Activated CD4-positive, alpha-beta T cell treated with anti-CD3 and anti-CD28 coated beads, Interleukin-2, amount 50 U/mL, for 16 hours (primary cell): ENCODE data around the gene CD8B2.
A peak's percentile ranks its signal among the peaks of the same experiment; 100 is the strongest.
"Not testable (repeated sequence)": the region's sequence is repeated elsewhere in the genome, so short reads cannot be mapped to it uniquely, and the experiment has no call there.

Experiments used
- DNase-seq: peaks from one replicate; pipeline ENCODE4 v3.0.0-alpha.2; 2020

CD8B2 gene

GRCh38 chr2:106486551-106487385 lies at the start of gene CD8B2:
TSS of gene CD8B2 (plus strand) at chr2:106487364. CDS start at chr2:106487427, 63 bp downstream.
- not testable (repeated sequence) for DNase-seq

DNA sequence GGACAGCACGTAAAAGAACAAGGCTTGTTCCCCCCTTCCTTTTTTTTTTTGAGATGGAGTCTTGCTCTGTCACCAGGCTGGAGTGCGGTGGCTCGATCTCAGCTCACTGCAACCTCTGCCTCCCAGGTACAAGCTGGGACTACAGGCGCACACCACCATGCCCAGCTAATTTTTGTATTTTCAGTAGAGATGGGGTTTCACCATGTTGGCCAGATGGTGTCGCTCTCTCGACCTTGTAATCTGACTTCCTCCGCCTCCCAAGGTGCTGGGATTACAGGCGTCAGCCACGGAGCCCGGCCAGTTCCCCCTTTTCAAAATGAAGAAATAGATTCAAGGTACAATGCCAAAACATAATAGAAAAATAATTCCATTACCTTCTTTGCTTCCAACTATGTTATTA lies 25.3 kb upstream of the CD8B2 start:
- peak; percentile 8 for DNase-seq

- not testable (repeated sequence) for DNase-seq
Measured at GRCh38 chr2:106467516-106467915, 19.6 kb upstream of the CD8B2 start.

DNA sequence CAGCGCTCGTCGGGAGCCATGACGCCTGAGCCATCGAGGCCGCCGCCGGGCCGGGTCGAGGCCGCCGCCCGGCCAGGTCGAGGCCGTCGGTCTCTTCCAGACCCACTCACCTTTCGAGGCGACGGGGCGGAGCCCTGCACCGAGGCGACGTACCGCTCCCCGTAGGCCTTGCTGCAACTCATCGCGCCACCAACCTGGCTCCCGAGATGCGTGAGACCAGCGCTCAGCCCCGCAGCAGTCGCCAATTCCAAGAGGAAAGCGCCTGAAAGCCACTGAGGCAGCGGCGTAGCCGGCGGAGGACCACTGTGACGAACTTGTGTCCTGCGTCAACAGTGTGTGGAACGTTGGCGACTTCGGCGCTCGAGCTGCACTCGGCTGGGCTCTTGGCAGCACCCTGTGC lies 19.1 kb upstream of the CD8B2 start, which contains the start of gene RGPD3:
Gene RGPD3 (minus strand): TSS at position 307 of the 400 bp plus-strand sequence. CDS start 125 bp downstream, at position 182.
- not testable (repeated sequence) for DNase-seq

- DNase-seq = peak; percentile 45
Measured at GRCh38 chr2:106470658-106471057, 16.5 kb upstream of the CD8B2 start.

DNA sequence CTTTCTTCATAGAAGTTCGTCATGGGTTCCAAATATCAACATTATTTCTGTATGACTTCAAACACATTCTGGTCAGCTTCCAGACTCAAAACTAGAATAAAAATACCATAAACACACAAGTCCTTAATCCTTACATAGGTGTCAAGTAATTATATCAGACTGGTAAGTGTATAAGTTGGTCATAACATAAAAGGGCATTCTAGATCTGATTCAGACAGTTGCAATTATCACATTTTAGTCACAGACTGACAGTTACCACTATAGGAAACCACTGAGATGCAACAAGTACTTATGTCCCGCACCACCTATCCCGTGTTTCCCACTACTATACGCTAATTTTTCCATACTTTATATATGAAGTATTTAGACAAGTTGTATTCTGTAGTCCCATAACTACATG lies 9.5 kb upstream of the CD8B2 start:
- not testable (repeated sequence) for DNase-seq

DNA sequence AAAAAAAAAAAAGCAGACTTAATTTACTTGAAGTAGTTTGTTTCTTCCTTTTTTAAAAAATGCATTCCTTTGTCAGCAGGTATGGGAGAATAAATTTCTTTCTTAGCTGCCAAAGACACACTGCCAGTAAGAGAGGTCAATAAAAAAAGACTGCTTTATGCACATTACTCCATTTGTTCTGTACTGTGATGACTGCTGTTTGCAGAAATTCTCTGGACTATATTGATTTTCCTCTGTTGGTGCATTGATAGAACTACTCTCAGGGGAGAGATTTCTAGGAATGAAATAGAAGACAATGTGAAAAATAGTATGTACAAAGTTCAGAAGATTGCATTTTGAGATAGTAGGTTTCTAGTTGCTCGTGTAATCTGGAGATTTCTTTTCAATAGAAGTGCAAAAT lies 7.6 kb upstream of the CD8B2 start:
- not testable (repeated sequence) for DNase-seq

DNA sequence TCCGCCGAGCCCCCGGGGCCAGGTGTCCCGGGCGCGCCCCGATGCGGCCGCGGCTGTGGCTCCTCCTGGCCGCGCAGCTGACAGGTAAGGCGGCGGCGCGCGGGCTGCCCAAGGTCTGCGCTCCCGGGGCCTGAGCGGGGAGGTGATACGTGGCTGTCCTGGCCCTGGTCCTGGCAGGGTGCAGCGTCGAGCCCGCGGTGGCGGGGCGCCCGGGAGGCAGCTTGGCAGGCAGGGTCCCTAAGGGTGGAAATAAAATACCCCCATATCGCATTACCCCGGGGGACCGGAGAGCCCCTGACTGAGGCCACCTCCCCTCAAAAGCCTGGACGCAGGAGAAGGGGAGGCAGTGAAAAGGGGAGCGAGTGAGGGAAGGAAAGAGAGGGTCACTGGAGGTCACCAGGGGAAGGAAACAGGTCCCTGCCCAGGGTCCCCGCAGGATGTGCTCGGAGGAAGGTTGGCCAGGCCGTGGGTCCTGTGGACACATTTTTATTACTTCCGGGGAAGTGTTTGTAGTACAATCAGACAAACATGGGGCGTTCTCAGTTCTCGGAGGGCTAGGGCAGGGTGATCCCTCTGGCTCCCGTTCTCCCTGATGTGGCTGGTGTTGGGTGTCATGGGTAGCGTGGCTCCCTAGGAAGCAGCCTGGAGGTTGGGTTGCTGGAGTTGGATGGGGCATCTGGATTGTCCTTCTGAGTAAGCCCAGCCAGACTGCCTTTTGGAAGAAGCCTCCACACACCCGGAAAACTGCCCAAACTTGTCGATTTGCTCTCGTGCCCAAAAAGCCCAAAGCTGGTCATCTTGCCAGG lies 425 bp downstream of the CD8B2 start:
- not testable (repeated sequence) for DNase-seq

- DNase-seq = not testable (repeated sequence)
Measured at GRCh38 chr2:106489701-106490100, 2.5 kb downstream of the CD8B2 start.

DNA sequence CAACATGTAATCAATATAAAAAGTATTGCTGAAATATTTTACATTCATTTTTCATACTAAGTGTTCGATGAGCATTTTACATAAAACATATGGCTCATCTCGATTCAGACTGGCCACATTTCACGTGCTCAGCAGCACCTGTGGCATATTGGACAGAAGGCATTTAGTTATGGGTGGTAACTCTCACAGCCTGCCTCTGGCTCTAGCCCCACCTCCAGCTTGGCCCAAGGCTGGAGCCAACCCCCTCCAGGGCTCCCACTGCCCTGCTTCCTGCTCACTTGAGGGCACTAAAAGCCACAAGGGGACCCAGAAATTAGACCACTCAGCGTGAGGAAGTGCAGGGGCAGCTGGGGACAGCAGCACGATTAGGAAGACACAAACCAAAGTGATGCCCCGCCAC lies 5.2 kb downstream of the CD8B2 start:
- not testable (repeated sequence) for DNase-seq

- DNase-seq = not testable (repeated sequence)
Measured at GRCh38 chr2:106492913-106493312, 5.7 kb downstream of the CD8B2 start.

GRCh38 chr2:106498549-106498948 lies 11.4 kb downstream of the CD8B2 start:
- DNase-seq = not testable (repeated sequence)

DNA sequence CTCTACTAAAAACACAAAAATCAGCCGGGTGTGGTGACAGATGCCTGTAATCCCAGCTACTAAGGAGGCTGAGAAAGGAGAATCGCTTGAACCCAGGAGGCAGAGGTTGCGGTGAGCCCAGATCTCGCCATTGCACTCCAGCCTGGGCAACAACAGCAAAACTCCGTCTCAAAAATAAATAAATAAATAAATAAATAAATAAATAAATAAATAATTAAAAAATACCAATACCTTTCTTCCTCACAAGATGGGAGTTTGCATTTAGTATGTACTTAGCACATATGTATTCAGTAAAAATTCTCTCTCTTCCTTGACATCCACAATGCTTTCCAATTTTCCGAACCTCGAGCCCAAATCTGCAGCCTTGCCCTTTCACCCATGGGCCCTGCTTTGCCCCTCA lies 13.2 kb downstream of the CD8B2 start:
- DNase-seq = not testable (repeated sequence)

DNA sequence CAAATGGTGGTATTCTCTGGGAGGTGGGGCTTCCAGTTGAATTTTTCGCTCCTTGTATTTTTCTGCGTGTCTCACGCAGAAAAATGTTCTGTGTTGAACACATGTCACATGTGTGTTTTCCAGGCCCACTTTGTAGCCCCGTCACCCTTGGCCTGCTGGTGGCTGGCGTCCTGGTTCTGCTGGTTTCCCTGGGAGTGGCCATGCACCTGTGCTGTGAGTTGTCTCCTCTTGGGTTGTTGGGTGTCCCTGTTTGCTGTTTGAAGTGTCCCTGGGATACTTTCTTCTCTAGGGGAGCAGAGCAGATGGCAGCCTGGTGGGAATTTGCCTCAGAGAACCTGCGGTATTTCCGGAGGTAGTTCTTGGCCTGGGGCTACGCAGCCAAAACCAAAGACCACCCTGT lies 15.2 kb downstream of the CD8B2 start:
- not testable (repeated sequence) for DNase-seq

DNA sequence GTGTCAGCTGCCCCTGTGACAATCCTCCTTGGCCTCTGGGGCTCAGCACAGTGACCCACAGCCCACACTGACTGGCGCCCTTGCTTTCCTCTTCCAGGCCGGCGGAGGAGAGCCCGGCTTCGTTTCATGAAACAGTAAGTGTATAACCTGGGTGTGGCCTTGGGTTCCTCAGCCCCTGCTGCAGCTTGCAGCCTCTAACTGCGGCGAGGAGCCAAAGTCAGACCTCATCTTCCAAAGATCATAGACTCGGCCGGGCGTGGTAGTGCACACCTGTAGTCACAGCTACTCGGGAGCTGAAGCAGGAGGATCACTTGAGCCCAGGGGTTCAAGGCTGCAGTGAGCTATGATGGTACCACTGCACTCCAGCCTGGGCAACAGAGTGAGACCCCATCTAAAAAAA lies 17.0 kb downstream of the CD8B2 start:
- not testable (repeated sequence) for DNase-seq

- not testable (repeated sequence) for DNase-seq
Measured at GRCh38 chr2:106504787-106505186, 17.6 kb downstream of the CD8B2 start.

DNA sequence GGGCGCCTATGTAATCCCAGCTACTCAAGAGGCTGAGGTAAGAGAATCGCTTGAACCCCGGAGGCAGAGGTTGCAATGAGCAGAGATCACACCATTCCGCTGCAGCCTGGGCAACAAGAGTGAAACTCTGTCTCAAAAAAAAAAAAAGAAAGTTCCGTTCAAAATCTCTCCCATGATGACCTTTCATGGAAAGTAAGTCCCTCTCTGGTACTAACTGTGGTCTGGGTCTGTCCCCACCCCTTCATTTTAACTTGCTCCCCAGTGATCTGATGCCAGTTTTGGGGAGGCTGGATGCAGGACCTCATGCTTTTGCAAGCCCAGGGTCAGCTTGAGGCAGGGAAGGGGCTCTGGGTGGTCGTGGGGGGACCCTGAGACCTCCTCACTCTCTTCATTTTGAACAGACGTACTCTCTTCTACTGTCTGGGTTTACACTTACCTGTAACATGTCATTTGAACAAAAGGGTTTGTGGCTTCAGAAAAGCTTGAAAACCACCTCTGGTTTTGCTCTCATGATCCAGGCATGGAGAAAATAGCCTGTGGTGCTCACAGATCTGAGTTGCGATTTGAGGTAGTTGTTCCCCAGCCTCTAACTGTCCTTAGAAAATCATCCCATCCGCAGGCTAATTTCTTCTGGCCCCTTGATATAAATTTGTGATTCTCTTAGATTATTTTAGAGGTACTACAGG lies 19.0 kb downstream of the CD8B2 start:
- DNase-seq = peak; percentile 7

GRCh38 chr2:106508660-106509373 lies 21.7 kb downstream of the CD8B2 start:
- DNase-seq = not testable (repeated sequence)

- not testable (repeated sequence) for DNase-seq
Measured at GRCh38 chr2:106509374-106509770, 22.2 kb downstream of the CD8B2 start.

- not testable (repeated sequence) for DNase-seq
Measured at GRCh38 chr2:106510791-106511190, 23.6 kb downstream of the CD8B2 start.

- DNase-seq = peak; percentile 50
Measured at GRCh38 chr2:106511476-106511901, 24.3 kb downstream of the CD8B2 start.

DNA sequence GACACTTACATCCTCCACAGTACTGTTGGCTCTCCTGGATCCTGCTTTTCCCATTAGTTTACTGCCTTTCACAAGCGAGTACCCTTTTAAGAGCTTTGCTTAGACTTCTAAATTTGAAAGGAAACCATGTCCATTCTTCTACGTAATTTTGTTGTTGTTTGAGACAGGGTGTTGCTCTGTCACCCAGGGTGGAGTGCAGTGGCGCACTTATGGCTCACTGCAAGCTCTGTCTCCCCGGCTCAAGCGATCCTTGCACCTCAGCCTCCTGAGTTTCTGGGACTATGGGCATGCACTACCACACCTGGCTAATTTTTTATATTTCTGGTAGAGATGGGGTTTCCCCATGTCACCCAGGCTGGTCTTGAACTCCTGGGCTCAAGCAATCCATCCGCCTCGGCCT lies 24.8 kb downstream of the CD8B2 start:
- not testable (repeated sequence) for DNase-seq
